HUES48 (cell line): ENCODE results near the gene IKZF2.
"Not testable (repeated sequence)": the region's sequence is repeated elsewhere in the genome, so short reads cannot be mapped to it uniquely, and the experiment has no call there.

Experiments used
- H3K27ac ChIP-seq: one replicate; pipeline ENCODE4 v1.7.0; 2013; ENCODE audit warnings: low read depth, low read length, inconsistent platforms
- H3K27me3 ChIP-seq: 2 replicates; pipeline ENCODE4 v1.6.1; 2013; ENCODE audit warnings: mild to moderate bottlenecking, low read length; ENCODE audit not compliant: control insufficient read depth, insufficient read depth
- H3K36me3 ChIP-seq: 2 replicates; pipeline ENCODE4 v1.6.1; 2013; ENCODE audit warnings: low read length; ENCODE audit not compliant: control insufficient read depth, insufficient read depth
- H3K4me1 ChIP-seq: 2 replicates; pipeline ENCODE4 v1.6.1; 2013; ENCODE audit warnings: mild to moderate bottlenecking, low read length; ENCODE audit not compliant: control insufficient read depth, insufficient read depth
- H3K4me3 ChIP-seq: 2 replicates; pipeline ENCODE4 v1.5.1; 2013; ENCODE audit warnings: mild to moderate bottlenecking, low read depth, low read length
- H3K9ac ChIP-seq: 2 replicates; pipeline ENCODE4 v1.6.1; 2013; ENCODE audit warnings: mild to moderate bottlenecking, low read depth, low read length, moderate library complexity
- H3K9me3 ChIP-seq: 2 replicates; pipeline ENCODE4 v1.6.1; 2013; ENCODE audit warnings: low read length; ENCODE audit not compliant: control insufficient read depth, insufficient read depth

IKZF2 gene

DNA sequence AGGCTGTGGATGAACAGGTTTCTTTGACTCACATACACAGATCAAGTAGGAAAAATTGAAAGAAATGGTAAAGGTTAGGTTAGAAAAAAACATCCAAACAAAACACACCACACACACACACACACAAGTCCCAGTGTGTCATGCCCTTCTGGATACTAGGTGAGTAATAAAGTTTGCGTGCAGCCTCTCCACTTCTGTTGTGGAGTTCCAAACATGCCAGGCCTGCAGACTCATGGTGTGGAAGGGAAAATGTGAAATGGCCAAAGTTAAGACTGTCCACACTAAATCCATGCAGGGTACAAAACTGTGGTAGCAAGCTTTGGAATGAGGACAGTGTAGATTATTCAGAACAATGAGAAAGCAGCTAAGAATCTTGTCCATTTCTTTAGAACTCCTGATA is 114.6 kb downstream of the IKZF2 start:
- no peak overlapping the region for H3K27ac ChIP-seq
- H3K4me3 ChIP-seq, result no peak overlapping the region
- H3K27me3 ChIP-seq, result no peaks in the 10 kb centered on the region
- no peaks in the 10 kb centered on the region for H3K36me3 ChIP-seq
- no peak overlapping the region for H3K9ac ChIP-seq
- H3K9me3 ChIP-seq, result no peaks in the 10 kb centered on the region
- H3K4me1 ChIP-seq, result no peaks in the 10 kb centered on the region

DNA sequence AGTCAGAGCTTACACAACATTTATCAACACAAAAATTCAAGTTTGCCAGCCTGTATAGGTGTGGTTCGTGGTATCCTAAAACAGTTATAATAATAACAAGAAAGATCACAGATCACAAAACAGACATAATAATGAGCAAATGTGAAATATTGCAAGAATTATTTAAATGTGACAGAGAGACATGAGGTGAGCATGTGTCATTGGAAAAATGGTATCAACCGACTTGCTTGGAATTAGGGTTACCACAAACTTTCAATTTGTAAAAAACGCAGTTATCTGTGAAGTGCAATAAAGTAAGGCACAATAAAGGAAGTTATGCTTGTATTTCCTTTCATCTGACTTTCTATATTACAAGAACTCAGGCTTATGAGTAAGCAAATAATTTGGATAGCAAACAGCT is 116.8 kb downstream of the IKZF2 start:
- no peak overlapping the region for H3K27ac ChIP-seq
- no peak overlapping the region for H3K4me3 ChIP-seq
- H3K9ac ChIP-seq, result no peak overlapping the region
- H3K27me3 ChIP-seq, result no peaks in the 10 kb centered on the region
- no peaks in the 10 kb centered on the region for H3K9me3 ChIP-seq
- no peaks in the 10 kb centered on the region for H3K36me3 ChIP-seq
- H3K4me1 ChIP-seq, result no peaks in the 10 kb centered on the region

DNA sequence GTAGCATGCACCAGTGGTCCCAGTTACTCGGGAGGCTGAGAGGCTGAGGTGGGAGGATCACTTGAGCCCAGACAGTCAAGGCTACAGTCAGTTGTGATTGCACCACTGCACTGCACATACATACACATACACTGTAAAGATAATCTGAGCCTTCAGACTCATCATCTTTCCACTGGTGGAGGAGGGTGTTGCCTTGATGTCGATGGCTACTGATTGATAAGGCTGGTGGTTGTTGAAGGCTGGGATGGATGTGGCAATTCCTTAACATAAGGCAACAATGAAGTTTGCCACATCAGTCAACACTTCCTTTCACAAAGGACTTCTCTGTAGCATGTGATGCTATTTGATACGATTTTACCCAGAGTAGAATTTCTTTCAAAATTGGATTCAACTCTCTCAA is 118.8 kb downstream of the IKZF2 start:
- H3K27ac ChIP-seq, result no peak overlapping the region
- no peaks in the 10 kb centered on the region for H3K4me1 ChIP-seq
- no peak overlapping the region for H3K4me3 ChIP-seq
- no peaks in the 10 kb centered on the region for H3K27me3 ChIP-seq
- no peaks in the 10 kb centered on the region for H3K36me3 ChIP-seq
- no peak overlapping the region for H3K9ac ChIP-seq
- H3K9me3 ChIP-seq, result no peaks in the 10 kb centered on the region

DNA sequence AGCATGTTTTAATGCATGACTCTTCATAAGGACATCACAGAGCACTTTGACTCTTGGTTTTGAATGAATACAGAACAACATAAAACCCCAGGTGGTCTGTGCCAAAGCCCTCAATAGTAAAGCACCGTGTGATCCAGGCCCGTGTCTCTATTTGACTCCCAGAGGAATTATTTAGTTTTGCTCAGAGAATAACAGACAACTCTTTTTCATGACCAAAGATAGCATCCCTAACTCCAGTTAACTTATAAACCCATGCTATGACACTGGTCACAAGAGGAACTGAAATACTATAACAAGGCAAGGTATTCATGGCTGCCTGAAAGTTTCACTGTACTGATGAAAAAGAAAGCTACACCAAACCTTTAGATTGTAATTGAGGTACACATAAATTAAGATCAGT is 128.4 kb downstream of the IKZF2 start:
- no peaks in the 10 kb centered on the region for H3K4me1 ChIP-seq
- no peak overlapping the region for H3K9ac ChIP-seq
- H3K9me3 ChIP-seq, result no peaks in the 10 kb centered on the region
- no peak overlapping the region for H3K4me3 ChIP-seq
- no peaks in the 10 kb centered on the region for H3K36me3 ChIP-seq
- H3K27ac ChIP-seq, result no peak overlapping the region
- H3K27me3 ChIP-seq, result no peaks in the 10 kb centered on the region

DNA sequence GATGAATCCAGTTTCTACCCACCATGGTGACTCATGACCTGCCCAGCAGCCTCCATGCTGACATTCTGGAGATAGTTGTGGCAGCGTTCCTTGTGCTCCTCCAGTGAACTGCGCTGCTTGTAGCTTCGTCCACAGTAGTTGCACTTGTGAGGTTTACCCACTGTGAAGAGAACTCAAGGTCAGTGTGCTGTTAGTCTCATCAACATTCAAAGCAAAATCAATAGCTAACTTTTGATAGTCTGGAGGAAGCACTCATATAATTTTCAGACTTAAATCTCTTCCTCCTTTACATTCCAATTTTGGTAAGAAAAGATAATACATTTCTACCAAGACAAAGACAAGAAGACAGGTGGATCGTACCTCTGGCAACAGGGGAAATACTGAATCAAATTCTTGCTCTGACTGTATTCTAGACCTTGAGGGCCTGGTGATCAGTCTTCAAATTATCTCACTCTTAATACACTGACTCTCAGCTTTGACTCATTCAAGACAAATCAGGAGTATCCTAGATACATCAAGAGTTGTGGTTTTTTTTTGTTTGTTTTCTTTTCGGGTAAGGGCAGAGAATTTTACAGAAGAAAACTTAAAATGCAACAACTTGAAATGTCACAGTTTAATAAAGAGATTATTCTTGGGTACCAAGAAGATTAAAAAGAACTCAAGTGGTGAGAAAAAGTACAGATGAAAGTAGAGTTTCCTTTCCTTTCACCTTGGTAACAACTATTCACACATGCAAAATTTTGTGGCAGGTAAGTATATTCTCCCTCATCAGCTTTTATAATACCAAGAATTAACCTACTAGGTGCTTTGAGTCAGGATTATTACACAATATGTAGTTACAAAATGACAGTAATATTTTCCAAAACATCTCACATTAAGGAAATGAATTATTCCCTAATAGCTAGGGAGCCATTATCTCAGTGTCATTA is 129.2 kb downstream of the IKZF2 start:
- Histone ChIP-seq H3K4me3 (no peak overlapping the region), H3K36me3 (no peaks in the 10 kb centered on the region)

DNA sequence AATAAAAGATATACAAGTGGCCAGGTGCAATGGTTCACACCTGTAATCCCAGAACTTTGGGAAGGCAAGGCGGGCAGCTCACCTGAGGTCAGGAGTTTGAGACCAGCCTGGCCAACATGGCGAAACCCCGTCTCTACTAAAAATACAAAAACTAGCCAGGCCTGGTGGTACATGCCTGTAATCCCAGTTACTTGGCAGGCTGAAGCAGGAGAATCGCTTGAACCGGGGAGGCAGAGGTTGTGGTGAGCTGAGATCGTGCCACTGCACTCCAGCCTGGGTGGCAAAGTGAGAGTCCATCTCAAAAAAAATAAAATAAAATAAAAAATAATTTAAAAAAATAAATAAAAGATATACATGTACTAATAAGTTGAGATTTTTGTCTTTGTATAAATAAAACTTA is 130.5 kb downstream of the IKZF2 start:
- H3K4me3 ChIP-seq, H3K4me1 ChIP-seq, H3K36me3 ChIP-seq, H3K27ac ChIP-seq, H3K9ac ChIP-seq, H3K9me3 ChIP-seq, H3K27me3 ChIP-seq: not testable (repeated sequence)

More for the DNA sequence above, 129.2 kb downstream of the IKZF2 start:
- H3K9ac ChIP-seq, result no peak overlapping the region
- H3K27me3 ChIP-seq, result no peaks in the 10 kb centered on the region
- H3K9me3 ChIP-seq, result no peaks in the 10 kb centered on the region
- H3K27ac ChIP-seq, result no peak overlapping the region
- H3K4me1 ChIP-seq, result no peaks in the 10 kb centered on the region

DNA sequence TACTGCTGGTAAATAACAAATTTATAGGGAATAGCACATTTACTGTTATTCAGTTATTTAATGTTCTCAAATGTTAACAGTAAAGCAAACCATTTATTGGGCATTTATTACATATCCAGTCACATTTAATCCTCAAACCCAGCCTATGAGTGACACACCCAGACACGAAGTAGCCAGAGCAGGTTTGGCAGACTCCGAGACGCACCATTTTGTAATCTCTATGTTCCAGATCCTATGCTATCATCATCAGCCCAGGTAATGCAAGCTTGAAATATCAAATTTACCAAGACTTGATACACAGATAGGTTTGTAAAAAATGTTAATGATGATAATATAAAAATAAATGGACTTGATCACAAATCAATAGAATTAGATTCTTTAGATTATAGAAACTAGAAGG is 131.1 kb downstream of the IKZF2 start:
- Histone ChIP-seq H3K4me3 (no peak overlapping the region), H3K9me3 (no peaks in the 10 kb centered on the region), H3K9ac (no peak overlapping the region), H3K4me1 (no peaks in the 10 kb centered on the region), H3K36me3 (no peaks in the 10 kb centered on the region), H3K27me3 (no peaks in the 10 kb centered on the region), H3K27ac (no peak overlapping the region)

DNA sequence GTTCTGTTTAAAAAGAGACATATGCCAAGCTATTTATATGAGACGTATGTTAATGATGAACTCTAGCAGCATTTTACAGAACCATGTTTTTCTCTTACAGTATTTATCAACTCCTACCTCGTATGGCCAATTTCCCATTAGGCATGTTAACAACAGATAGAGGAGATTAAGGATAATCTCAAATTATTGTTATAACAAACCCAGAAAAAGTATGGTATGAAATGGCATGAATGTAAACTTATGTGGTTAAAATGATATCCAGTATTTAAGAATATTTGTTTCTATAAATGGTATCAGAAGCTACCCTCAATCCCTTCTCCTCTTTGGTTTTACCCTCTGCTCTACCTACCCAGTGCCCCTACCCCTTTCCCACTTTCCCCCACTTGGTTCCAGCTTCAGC is 132.0 kb downstream of the IKZF2 start:
- no peaks in the 10 kb centered on the region for H3K27me3 ChIP-seq
- no peak overlapping the region for H3K27ac ChIP-seq
- H3K36me3 ChIP-seq, result no peaks in the 10 kb centered on the region
- no peak overlapping the region for H3K4me3 ChIP-seq
- no peaks in the 10 kb centered on the region for H3K9me3 ChIP-seq
- H3K9ac ChIP-seq, result no peak overlapping the region
- no peaks in the 10 kb centered on the region for H3K4me1 ChIP-seq

DNA sequence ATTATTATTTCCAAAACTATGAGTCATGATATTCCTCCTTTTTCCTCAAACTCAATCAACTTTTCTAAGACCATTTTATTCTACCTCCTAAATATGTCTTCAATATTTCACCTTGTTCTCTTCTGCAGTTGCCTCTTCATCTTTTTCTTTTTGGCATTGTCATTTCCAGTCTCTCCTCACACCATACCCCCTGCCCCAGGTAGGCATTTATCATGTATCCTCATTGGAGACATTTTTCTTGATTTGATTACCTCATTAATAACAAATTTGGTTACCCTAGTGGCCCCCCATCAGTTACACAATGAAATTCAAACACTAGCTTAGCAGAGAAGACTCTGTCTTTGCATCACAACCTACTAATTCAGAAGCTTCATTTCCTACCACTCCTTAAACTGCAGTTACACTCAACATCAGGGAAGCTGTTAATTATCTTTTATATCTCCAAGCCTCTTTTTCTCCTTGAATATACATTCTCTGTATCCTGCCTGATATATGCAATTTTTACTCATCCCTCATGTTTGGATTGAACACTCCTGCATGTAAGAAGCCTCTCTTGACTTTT is 133.0 kb downstream of the IKZF2 start:
- H3K36me3 ChIP-seq, result no peaks in the 10 kb centered on the region
- H3K9ac ChIP-seq, result no peak overlapping the region
- H3K27me3 ChIP-seq, result no peaks in the 10 kb centered on the region
- no peak overlapping the region for H3K27ac ChIP-seq
- H3K4me3 ChIP-seq, result no peak overlapping the region
- H3K4me1 ChIP-seq, result no peaks in the 10 kb centered on the region
- H3K9me3 ChIP-seq, result no peaks in the 10 kb centered on the region

DNA sequence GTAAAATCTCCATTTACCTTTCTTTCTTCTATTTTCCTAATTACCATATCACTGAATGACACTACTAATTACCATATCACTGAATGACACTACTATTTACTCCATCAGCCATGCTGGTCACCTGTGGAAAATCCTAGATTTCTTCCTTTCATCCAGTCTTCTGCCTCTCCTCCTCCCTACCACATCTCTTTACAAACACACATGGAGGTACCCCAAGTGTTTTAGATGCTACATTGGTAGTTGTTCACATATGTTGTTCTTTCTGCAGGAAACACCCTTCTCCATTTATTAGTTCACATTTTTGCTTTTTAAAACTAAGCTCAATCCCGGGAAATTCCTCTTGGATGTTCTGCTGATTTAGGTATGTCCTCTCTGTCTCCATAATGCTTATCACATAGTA is 134.0 kb downstream of the IKZF2 start:
- H3K9ac ChIP-seq, result no peak overlapping the region
- no peaks in the 10 kb centered on the region for H3K36me3 ChIP-seq
- no peaks in the 10 kb centered on the region for H3K4me1 ChIP-seq
- no peak overlapping the region for H3K4me3 ChIP-seq
- no peak overlapping the region for H3K27ac ChIP-seq
- H3K27me3 ChIP-seq, result no peaks in the 10 kb centered on the region
- H3K9me3 ChIP-seq, result no peaks in the 10 kb centered on the region

DNA sequence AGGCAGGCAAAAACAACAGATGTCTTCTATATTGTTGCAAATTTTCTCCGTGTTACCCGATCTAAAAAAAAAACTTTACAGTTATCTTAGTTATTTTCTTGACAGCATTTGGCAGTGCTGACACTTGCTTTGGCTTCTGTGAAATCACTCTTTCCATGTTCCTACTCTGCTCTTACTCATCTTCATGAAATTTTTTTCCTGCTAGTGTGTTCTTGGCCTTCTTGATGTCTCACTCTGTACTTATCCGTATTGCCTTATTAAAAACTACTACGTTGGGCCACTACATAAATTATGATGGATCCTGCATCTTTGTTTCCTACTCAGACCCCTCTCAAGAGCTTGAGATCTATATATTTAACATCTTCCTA is 134.4 kb downstream of the IKZF2 start:
- no peak overlapping the region for H3K9ac ChIP-seq
- no peaks in the 10 kb centered on the region for H3K27me3 ChIP-seq
- no peaks in the 10 kb centered on the region for H3K36me3 ChIP-seq
- no peak overlapping the region for H3K4me3 ChIP-seq
- H3K9me3 ChIP-seq, result no peaks in the 10 kb centered on the region
- no peak overlapping the region for H3K27ac ChIP-seq
- H3K4me1 ChIP-seq, result no peaks in the 10 kb centered on the region
